ENCODE measurements around the gene PRLR. TPM values are rescaled to one million over a fixed set of nuclear protein-coding genes. Genes with fewer than 3 reads are reported as not detected.
"Not testable (repeated sequence)": the region's sequence is repeated elsewhere in the genome, so short reads cannot be mapped to it uniquely, and the experiment has no call there.

PRLR gene
- total RNA-seq, 1 donor from 2014 or later, result 2.4 TPM

DNA sequence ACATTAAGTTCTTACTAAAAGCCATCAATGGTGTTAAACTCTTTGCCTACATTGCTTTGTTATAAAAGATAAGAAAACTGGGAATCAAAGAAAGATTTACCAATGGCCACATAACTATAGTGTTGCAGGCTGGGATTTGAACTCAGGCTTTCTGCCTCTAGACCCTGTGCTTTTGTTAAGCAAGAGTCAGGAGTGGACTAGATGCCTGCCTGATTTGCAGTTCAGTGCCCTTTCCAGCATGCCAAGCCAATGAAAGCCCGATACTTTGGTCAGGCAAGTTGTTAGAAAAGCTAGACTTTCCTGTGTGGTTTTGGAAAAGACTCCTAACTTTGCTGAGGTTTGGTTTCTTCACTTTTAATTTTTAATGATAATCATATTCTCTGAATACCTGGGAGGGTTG is 161.1 kb downstream of the PRLR start:
- no peak for DNase-seq

- no peak for DNase-seq
Measured at GRCh38 chr5:35067985-35068384, 162.3 kb downstream of the PRLR start.

DNA sequence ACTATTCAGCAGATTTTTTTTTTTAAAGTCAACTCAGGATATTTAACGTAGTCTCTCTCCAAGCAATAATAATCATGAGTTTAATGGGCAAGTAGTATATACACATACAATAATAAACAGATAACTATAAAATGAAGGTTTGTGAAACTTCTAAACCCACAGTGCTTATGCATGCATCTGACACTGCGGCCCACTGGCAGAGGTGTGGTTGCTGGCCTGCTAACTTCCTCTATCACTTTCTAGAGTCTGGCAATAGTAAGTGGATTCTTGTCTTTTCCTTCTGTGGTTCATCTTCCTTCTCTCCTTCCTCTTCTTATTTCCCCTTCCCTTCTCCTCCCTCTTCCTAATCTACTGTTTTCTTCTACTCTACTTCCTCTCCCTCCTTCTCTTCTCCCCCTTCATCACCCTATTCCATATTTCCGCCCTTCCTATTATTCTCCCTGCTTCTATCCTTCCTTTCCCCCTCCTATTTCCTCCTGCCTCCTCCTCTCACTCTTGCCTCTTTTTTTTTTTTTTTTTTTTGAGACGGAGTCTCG is 164.0 kb downstream of the PRLR start:
- DNase-seq, result no peak

- DNase-seq, result peak; percentile 10
Measured at GRCh38 chr5:35063414-35063813, 166.9 kb downstream of the PRLR start.

DNA sequence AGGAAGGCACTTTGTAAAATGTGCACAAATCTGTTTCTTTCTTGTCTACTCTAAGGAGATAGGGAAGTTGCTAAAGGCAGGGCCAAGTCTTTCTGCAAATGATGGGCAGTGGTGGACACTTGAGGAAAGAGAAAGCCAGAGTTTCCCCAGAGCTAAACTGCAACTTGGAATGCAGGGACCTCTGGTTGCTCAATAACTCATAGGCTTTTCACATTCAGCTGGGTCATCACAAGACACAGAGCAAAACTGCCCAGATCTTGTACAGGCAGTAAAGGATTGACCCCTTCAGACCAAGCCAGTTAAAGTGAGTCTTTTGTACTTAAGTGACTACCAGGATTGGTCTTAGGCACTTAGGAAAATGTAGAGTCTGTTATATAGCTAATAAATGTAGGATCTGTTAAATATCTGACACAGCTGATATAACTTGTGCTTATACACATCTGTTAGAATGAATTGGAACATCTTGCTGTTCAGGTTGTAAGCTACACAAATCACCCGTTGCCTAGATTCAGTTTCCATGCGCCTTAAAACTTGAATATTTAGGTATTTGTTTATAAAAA is 169.0 kb downstream of the PRLR start:
- DNase-seq, result no peak

GRCh38 chr5:35060236-35060635 is 170.1 kb downstream of the PRLR start:
- DNase-seq, result no peak

DNA sequence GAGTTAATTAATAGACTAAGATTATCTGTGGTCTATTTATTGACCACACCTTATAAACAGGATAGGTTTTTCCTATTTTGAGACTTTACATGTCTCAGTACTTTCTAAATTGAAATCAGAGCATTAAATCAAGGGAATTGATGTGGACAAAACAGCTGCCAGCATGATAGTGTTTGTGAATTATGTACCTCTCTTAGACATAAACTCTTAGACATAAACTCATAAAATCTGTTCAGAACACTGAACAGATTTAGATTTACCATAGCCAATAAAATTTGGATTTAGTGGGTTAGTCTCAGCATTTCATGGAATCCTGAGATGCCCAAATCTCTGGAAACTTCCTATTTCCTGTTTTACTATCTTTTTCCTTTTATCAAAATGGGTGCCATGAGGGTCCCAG is 171.0 kb downstream of the PRLR start:
- DNase-seq, result no peak

GRCh38 chr5:35058374-35058788 is 171.9 kb downstream of the PRLR start:
- DNase-seq, result peak; percentile 78

- DNase-seq, result no peak
Measured at GRCh38 chr5:35056686-35057085, 173.6 kb downstream of the PRLR start.

DNA sequence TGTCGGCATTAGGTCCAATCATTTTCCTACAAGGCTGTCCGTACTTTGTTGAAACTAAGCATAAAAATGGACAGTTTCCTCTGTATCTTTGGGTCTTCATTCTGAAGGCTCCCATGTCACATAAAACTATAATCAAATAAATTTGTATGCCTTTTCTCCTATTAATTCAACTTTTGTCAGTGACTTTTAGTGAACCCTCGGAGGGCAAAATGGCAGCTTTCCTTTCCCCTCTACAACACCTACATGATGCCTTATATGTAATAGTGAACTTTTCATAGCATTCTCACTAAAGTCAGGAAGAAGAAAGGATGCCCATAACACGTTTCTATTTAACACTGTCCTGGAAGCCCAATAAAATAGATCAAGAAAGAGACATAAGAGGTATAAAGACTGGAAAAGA is 177.4 kb downstream of the PRLR start:
- DNase-seq, result no peak

- DNase-seq, result no peak
Measured at GRCh38 chr5:35050541-35051126, 179.7 kb downstream of the PRLR start.

GRCh38 chr5:35048910-35049309 is 181.4 kb downstream of the PRLR start:
- DNase-seq, result no peak

GRCh38 chr5:35047785-35048404 is 182.4 kb downstream of the PRLR start, which contains the start of gene AGXT2:
AGXT2 (minus strand) TSS chr5:35047949; CDS start chr5:35047892, 57 bp downstream.
- DNase-seq, result no peak

DNA sequence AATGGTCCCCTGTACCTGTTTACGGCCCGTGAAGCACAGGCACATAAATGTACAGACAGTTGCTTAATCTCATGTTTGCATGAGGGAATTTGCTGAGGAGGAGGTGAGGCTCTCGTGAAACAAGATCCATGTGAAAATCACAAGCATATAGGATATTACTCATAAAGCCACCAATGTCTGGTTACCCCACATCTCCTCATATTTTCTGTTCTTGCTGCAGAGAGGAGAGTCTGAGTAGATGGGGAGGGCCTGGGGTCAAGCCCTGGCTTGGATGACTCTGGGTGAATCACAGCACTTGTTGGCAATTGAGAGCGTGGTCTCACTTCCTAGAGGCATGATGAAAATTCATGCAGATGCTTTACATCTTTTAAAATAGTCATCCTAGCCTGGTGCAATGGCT is 183.5 kb downstream of the PRLR start:
- DNase-seq, result no peak

- DNase-seq, result no peak
Measured at GRCh38 chr5:35045280-35045679, 185.0 kb downstream of the PRLR start.

DNA sequence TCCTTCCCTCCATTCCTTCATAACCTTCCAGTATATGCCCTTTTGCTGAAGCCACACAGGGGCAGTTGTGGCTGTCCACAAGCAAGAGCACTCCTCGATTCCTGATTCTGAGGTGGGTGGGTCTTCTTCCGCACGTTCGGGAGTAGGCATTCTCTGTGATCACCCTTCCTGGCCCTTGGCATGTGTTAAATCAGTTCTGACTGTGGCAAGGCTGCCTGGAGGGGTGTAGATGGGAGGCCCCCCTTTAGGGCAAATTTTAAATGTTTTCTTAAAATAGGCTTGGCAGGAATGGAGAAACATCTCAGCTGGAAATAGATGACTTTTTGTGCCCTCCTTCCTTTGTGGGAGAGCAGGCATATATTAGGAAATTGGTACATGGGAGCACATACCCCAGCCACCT is 185.6 kb downstream of the PRLR start:
- no peak for DNase-seq

- DNase-seq, result no peak
Measured at GRCh38 chr5:35042781-35043180, 187.5 kb downstream of the PRLR start.

- no peak for DNase-seq
Measured at GRCh38 chr5:35041261-35041660, 189.0 kb downstream of the PRLR start.

DNA sequence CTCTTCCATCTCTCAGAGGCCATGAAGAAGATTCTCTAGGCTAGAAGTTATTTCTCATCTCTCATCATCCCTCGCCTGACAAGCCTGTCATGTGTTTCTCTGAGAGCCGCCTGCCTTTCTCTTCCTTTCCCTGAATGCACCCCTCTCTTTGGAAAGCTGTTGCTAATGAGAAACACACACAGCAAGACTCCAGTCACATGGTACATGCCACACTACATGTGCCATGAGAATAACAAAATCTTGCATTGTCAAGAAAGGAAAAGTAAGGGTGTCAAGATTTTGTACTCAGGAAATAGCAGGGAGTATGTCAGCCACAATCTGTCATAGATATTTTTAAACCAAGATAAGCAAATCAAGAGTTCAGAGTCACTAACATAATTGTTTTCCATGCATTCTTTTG is 191.4 kb downstream of the PRLR start:
- DNase-seq, result no peak

DNA sequence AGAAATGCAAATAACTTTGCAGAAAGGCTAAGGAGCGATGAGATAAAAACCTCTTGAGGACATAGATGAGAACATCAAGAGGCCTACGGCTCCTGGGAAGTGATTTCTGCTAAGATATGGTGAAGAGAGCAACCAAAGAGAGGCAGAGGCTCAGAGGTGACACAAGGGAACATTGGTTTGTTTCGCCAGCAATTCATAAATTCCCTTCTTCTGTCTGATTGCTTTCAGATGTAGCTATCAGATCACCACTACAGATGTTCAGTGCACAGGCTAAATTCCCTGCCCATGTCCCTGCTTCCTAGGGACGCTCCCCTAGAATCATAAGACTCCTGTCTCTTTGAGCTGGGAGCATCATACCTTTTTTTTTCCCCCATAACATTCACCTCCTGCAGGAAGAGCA is 193.8 kb downstream of the PRLR start:
- DNase-seq, result no peak

- DNase-seq, result not testable (repeated sequence)
Measured at GRCh38 chr5:35035929-35036328, 194.4 kb downstream of the PRLR start.

- DNase-seq, result no peak
Measured at GRCh38 chr5:35035271-35035670, 195.0 kb downstream of the PRLR start.

DNA sequence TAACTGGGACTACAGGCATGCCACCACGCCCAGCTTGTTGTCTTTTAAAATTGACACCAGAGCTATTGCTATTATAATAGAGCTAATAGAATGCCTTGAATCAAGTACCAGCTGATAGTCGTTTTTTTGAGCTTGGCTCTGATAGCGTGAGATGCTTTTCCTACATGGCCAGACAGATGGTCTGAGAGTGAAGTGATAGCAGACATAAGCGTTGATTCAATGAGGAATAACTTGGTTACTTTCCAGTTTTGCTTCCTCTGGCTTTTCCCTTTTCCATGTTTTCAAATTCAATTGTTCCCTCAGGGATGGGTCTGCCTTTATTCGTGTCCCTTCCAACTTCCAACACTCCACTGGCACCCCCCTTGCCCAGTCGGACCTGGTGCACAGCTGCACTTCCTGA is 197.9 kb downstream of the PRLR start:
- peak; percentile 30 for DNase-seq

DNA sequence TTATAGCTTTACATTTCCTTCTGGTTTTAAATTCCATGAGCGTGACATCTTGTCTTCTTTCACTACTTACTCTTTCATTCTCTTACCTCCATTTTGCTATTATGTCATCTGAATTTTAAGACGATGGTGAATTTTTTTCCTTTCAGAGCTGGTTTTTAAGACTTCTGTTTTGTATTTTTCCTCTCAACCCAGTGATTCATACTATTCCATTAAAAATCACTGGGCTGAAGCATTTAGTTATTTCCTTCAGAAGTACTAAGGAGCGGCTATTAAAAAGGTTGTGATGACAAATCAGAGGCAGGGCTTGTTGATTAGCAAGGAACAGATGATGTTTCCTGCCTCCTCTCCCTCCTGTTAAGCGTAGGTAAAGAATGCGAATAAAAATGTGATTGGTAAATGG is 199.0 kb downstream of the PRLR start:
- DNase-seq, result no peak

Measured in tongue (tissue), 2 donors.